T-cell (primary cell): Measurements from ENCODE around the gene MLN. TPM values are rescaled to one million over a fixed set of nuclear protein-coding genes. Genes with fewer than 3 reads are reported as not detected.

Source experiments
- ATAC-seq, 4 experiments: fragments of 200-7000 bp in 3 of 4; fragments of 150-1000 bp in 1 of 4; cut with Tn5 transposase; replicated peaks in 1 of 4; 1 replicate in 3 of 4; 2 replicates in 1 of 4; pipeline ENCODE4 v1.10.0; 2021; ENCODE audit warnings: moderate library complexity in 3 of 4, mild to moderate bottlenecking in 2 of 4, moderate number of reproducible peaks in 1 of 4
- CTCF ChIA-PET, 2 donors: fragments of 300-600 bp; sonication (Branson Sonifier 250); formaldehyde crosslinking; loops; one replicate each; lab custom pipeline; 2022; ENCODE audit warnings: antibody characterized with exemption in 2 of 2; lab: Charles Lee
- POLR2A ChIA-PET, 2 donors: fragments of 300-600 bp; sonication (Branson Sonifier 250); formaldehyde crosslinking; loops; one replicate each; lab custom pipeline; 2022; ENCODE audit warnings: antibody characterized with exemption in 2 of 2; lab: Charles Lee
- DNase-seq, 35 experiments: peaks; one replicate each; pipeline versions ENCODE4 v3.0.0 to v3.0.0-alpha.2; 2013 to 2023
- H3K27ac ChIP-seq: one replicate; pipeline ENCODE4 v1.5.1; 2013; ENCODE audit warnings: low read length
- H3K27me3 ChIP-seq, 2 experiments: replicated peaks in 1 of 2; 1 replicate in 1 of 2; 2 replicates in 1 of 2; pipeline versions ENCODE4 v1.6.1 to v1.7.0; 2013; ENCODE audit warnings: low read length in 1 of 2, mixed read lengths in 1 of 2; ENCODE audit not compliant: control insufficient read depth in 2 of 2, insufficient read depth in 2 of 2; ENCODE audit errors: extremely low read depth in 1 of 2
- H3K36me3 ChIP-seq, 2 donors: 1 replicate in 1 of 2; 2 replicates in 1 of 2; pipeline versions ENCODE4 v1.6.1 to v1.7.0; 2013; ENCODE audit warnings: low read length in 1 of 2; ENCODE audit not compliant: control insufficient read depth in 2 of 2, insufficient read depth in 1 of 2; ENCODE audit errors: extremely low read depth in 1 of 2
- H3K4me1 ChIP-seq, 2 experiments: 1 replicate in 1 of 2; 2 replicates in 1 of 2; pipeline versions ENCODE4 v1.6.1 to v1.7.0; 2013; ENCODE audit warnings: low read length in 2 of 2, mixed read lengths in 1 of 2; ENCODE audit not compliant: insufficient read depth in 2 of 2, control insufficient read depth in 1 of 2; ENCODE audit errors: extremely low read depth in 1 of 2
- H3K4me3 ChIP-seq, 2 donors: 1 replicate in 1 of 2; 2 replicates in 1 of 2; pipeline versions ENCODE4 v1.5.1 to v1.7.0; 2013; ENCODE audit warnings: mild to moderate bottlenecking in 2 of 2, low read length in 1 of 2, moderate library complexity in 1 of 2; ENCODE audit not compliant: control insufficient read depth in 1 of 2; ENCODE audit errors: extremely low read depth in 1 of 2
- H3K9me3 ChIP-seq: 2 replicates; pipeline ENCODE4 v1.7.0; 2013
- H3K27ac Mint-ChIP-seq, 2 donors: one replicate each; pipeline ENCODE4 v1.8.0; 2020 to 2021; ENCODE audit warnings: mild to moderate bottlenecking in 2 of 2, mixed read lengths in 2 of 2
- H3K27me3 Mint-ChIP-seq, 2 donors: one replicate each; pipeline ENCODE4 v1.8.0; 2021 to 2022; ENCODE audit warnings: mixed read lengths in 2 of 2
- H3K36me3 Mint-ChIP-seq: one replicate; pipeline ENCODE4 v1.8.0; 2021; ENCODE audit warnings: mixed read lengths
- H3K4me1 Mint-ChIP-seq, 3 donors: one replicate each; pipeline ENCODE4 v1.8.0; 2020 to 2022; ENCODE audit warnings: mixed read lengths in 3 of 3, mild to moderate bottlenecking in 1 of 3
- H3K4me3 Mint-ChIP-seq, 3 donors: one replicate each; pipeline ENCODE4 v1.8.0; 2020 to 2022; ENCODE audit warnings: mild to moderate bottlenecking in 3 of 3, mixed read lengths in 3 of 3, moderate library complexity in 3 of 3
- H3K9me3 Mint-ChIP-seq, 3 donors: one replicate each; pipeline ENCODE4 v1.8.0; 2020 to 2022; ENCODE audit warnings: mixed read lengths in 3 of 3
- WGBS: methylation state at CpG from one replicate; pipeline ENCODE4 v1.1.5; 2013; ENCODE audit warnings: missing lambda C conversion rate; ENCODE audit not compliant: insufficient coverage; 5-methylcytosine and 5-hydroxymethylcytosine counted together
- total RNA-seq, 35 experiments: library from RNA in 6 of 35; stranded (reverse) in 6 of 35; fragments of 120-200 nt in 1 of 35; gene quantifications; one replicate each; pipeline versions ENCODE4 v1.2.1 to v1.2.4 and lab custom pipeline; 2013 to 2026

MLN gene
- total RNA-seq, 5 donors from 2014 or later (not counting 1 experiment from before 2014, with no cell fraction given) = not detected

- H3K4me3 Mint-ChIP-seq = no peak overlapping the region
- DNase-seq (no peak), ATAC-seq (no peak)
- WGBS = 73% methylated on average over 8 of the region's 8 CpGs
- H3K4me1 ChIP-seq = peaks cover 0 to 4% of the 10 kb centered on the region in 2 experiments
- CTCF ChIA-PET = interaction anchor here in 1 of 2 donors (0.6 kb wide), 1 partner anchor 45 kb away, joined by 3 read pairs; no protein-coding TSS in a partner anchor
- H3K27me3 Mint-ChIP-seq = peaks cover 14 to 37% of the 10 kb centered on the region in 2 donors
- H3K36me3 Mint-ChIP-seq = no peaks in the 10 kb centered on the region
- no peaks in the 10 kb centered on the region for H3K36me3 ChIP-seq
- H3K9me3 ChIP-seq = no peaks in the 10 kb centered on the region
- no peak overlapping the region for H3K27ac ChIP-seq
- no peak overlapping the region for H3K27ac Mint-ChIP-seq
- peaks cover 7 to 17% (median 10%) of the 10 kb centered on the region in 3 donors for H3K4me1 Mint-ChIP-seq
- H3K4me3 ChIP-seq = no peak overlapping the region
- H3K27me3 ChIP-seq = peaks cover 2 to 73% of the 10 kb centered on the region in 2 experiments
- POLR2A ChIA-PET = interaction anchor here in 1 of 2 donors (0.7 kb wide), 1 partner anchor 313 kb away, joined by 7 read pairs; no protein-coding TSS in a partner anchor
- no peaks in the 10 kb centered on the region for H3K9me3 Mint-ChIP-seq
Measured at GRCh38 chr6:33816911-33817310, 13.1 kb upstream of the MLN start.

- Histone ChIP-seq H3K9me3 (no peaks in the 10 kb centered on the region), H3K4me3 (no peak overlapping the region), H3K4me1 (peaks cover 0 to 1% of the 10 kb centered on the region in 2 experiments), H3K36me3 (no peaks in the 10 kb centered on the region), H3K27ac (no peak overlapping the region), H3K27me3 (peaks cover 2 to 69% of the 10 kb centered on the region in 2 experiments)
- no peak for DNase-seq
- ChIA-PET CTCF (no interaction called here), POLR2A (no interaction called here)
- Mint-ChIP-seq H3K9me3 (no peaks in the 10 kb centered on the region), H3K27me3 (peaks cover 24 to 46% of the 10 kb centered on the region in 2 donors), H3K4me1 (peaks cover 6 to 14% (median 7%) of the 10 kb centered on the region in 3 donors), H3K36me3 (no peaks in the 10 kb centered on the region), H3K27ac (no peak overlapping the region), H3K4me3 (no peak overlapping the region)
- ATAC-seq = peak in 1 of 4 experiments; percentile 55
- WGBS = no CpG with 5 or more reads among the region's 1 CpG
Measured at GRCh38 chr6:33815854-33816253, 12.1 kb upstream of the MLN start.

- Histone ChIP-seq H3K4me1 (no peaks in the 10 kb centered on the region), H3K4me3 (no peak overlapping the region), H3K36me3 (no peaks in the 10 kb centered on the region), H3K27ac (no peak overlapping the region), H3K27me3 (peaks cover 2 to 68% of the 10 kb centered on the region in 2 experiments), H3K9me3 (no peaks in the 10 kb centered on the region)
- H3K9me3 Mint-ChIP-seq = no peaks in the 10 kb centered on the region
- DNase-seq = no peak
- ChIA-PET CTCF (no interaction called here), POLR2A (no interaction called here)
- H3K4me1 Mint-ChIP-seq = peaks cover 0 to 6% (median 2%) of the 10 kb centered on the region in 3 donors
- H3K27me3 Mint-ChIP-seq = peaks cover 32 to 55% of the 10 kb centered on the region in 2 donors
- no peaks in the 10 kb centered on the region for H3K36me3 Mint-ChIP-seq
- H3K27ac Mint-ChIP-seq = no peak overlapping the region
- no peak for ATAC-seq
- H3K4me3 Mint-ChIP-seq = no peak overlapping the region
- 75% methylated on average over 11 of the region's 19 CpGs for WGBS
Measured at GRCh38 chr6:33813990-33814985, 10.5 kb upstream of the MLN start.

- no peaks in the 10 kb centered on the region for H3K9me3 Mint-ChIP-seq
Measured at GRCh38 chr6:33813246-33813904, 9.6 kb upstream of the MLN start.

GRCh38 chr6:33812669-33813068 lies 8.9 kb upstream of the MLN start:
- Mint-ChIP-seq H3K4me3 (no peak overlapping the region), H3K36me3 (no peaks in the 10 kb centered on the region), H3K4me1 (peaks cover 11 to 16% (median 15%) of the 10 kb centered on the region in 3 donors), H3K27me3 (peaks cover 48 to 67% of the 10 kb centered on the region in 2 donors), H3K27ac (no peak overlapping the region), H3K9me3 (no peaks in the 10 kb centered on the region)
- DNase-seq = peak in 23 of 35 experiments; percentile 2 to 51 (median 17)
- H3K9me3 ChIP-seq = no peaks in the 10 kb centered on the region
- peaks cover 4 to 72% of the 10 kb centered on the region in 2 experiments for H3K27me3 ChIP-seq
- CTCF ChIA-PET = no interaction called here
- H3K27ac ChIP-seq = no peak overlapping the region
- POLR2A ChIA-PET = no interaction called here
- WGBS = 45% methylated on average over 4 of the region's 11 CpGs
- peaks cover 3 to 8% of the 10 kb centered on the region in 2 experiments for H3K4me1 ChIP-seq
- no peaks in the 10 kb centered on the region for H3K36me3 ChIP-seq
- no peak for ATAC-seq
- no peak overlapping the region for H3K4me3 ChIP-seq

More at GRCh38 chr6:33813246-33813904, 9.6 kb upstream of the MLN start:
- peaks cover 41 to 60% of the 10 kb centered on the region in 2 donors for H3K27me3 Mint-ChIP-seq
- no peaks in the 10 kb centered on the region for H3K9me3 ChIP-seq
- H3K27ac ChIP-seq = no peak overlapping the region
- no peak for DNase-seq
- peaks cover 2 to 67% of the 10 kb centered on the region in 2 experiments for H3K27me3 ChIP-seq
- H3K36me3 Mint-ChIP-seq = no peaks in the 10 kb centered on the region
- peaks cover 0 to 1% of the 10 kb centered on the region in 2 experiments for H3K4me1 ChIP-seq
- no peak for ATAC-seq
- no peaks in the 10 kb centered on the region for H3K36me3 ChIP-seq
- no peak overlapping the region for H3K4me3 ChIP-seq
- CTCF ChIA-PET = no interaction called here
- peaks cover 4 to 9% (median 8%) of the 10 kb centered on the region in 3 donors for H3K4me1 Mint-ChIP-seq
- no peak overlapping the region for H3K4me3 Mint-ChIP-seq
- 74% methylated on average over 13 of the region's 16 CpGs for WGBS
- POLR2A ChIA-PET = no interaction called here
- H3K27ac Mint-ChIP-seq = no peak overlapping the region

- no peak for ATAC-seq
- peaks cover 43 to 58% of the 10 kb centered on the region in 2 donors for H3K27me3 Mint-ChIP-seq
- Histone ChIP-seq H3K4me3 (no peak overlapping the region), H3K4me1 (peaks cover 3 to 14% of the 10 kb centered on the region in 2 experiments), H3K9me3 (no peaks in the 10 kb centered on the region), H3K27ac (no peak overlapping the region), H3K36me3 (no peaks in the 10 kb centered on the region), H3K27me3 (peaks cover 4 to 61% of the 10 kb centered on the region in 2 experiments)
- H3K9me3 Mint-ChIP-seq = no peaks in the 10 kb centered on the region
- H3K36me3 Mint-ChIP-seq = no peaks in the 10 kb centered on the region
- no peak overlapping the region for H3K4me3 Mint-ChIP-seq
- 80% methylated on average over 1 of the region's 2 CpGs for WGBS
- no peak overlapping the region for H3K27ac Mint-ChIP-seq
- DNase-seq = no peak
- CTCF ChIA-PET = no interaction called here
- H3K4me1 Mint-ChIP-seq = peaks cover 19 to 27% (median 20%) of the 10 kb centered on the region in 3 donors
- POLR2A ChIA-PET = interaction anchor here in 1 of 2 donors (0.5 kb wide), 1 partner anchor 113 kb away, joined by 6 read pairs; no protein-coding TSS in a partner anchor
Measured at GRCh38 chr6:33809594-33809993, 5.8 kb upstream of the MLN start.
